HG02885 (cell line): Measurements from ENCODE around the gene SH2D5.

Experiments used
- ATAC-seq: cut with Tn5 transposase; IDR thresholded peaks from one replicate; pipeline ENCODE4 v1.9.1; 2021; ENCODE audit warnings: mild to moderate bottlenecking; ENCODE audit not compliant: unreplicated experiment, poor library complexity

SH2D5 gene

GRCh38 chr1:20670936-20671335, 61.6 kb downstream of the SH2D5 start:
- no peak for ATAC-seq
